ENCODE results near the gene BST2. TPM values are rescaled to one million over a fixed set of nuclear protein-coding genes. Genes with fewer than 3 reads are reported as not detected.

The BST2 gene
- total and polyA plus RNA-seq, 4 donors: 25.6 to 239 (median 123) TPM

GRCh38 chr19:17393914-17394313 lies 11.5 kb downstream of the BST2 start, which contains the start of gene CCDC194:
CCDC194 (minus strand) TSS chr19:17394196; CDS start chr19:17394158, 38 bp downstream.
- no peak for DNase-seq (ENCODE audit: low spot score)
- no peaks in the 10 kb centered on the region for H3K9me3 ChIP-seq (ENCODE audit: control insufficient read depth in 4 of 4, low read length in 3 of 4)
- no peak for TF ChIP-seq FOXA1 (IDR thresholded peaks at IDR 0.05)
- TF ChIP-seq RAD21 (IDR thresholded peaks at IDR 0.05): no peak
- TF ChIP-seq MAX (IDR thresholded peaks at IDR 0.05): no peak
- no peak for TF ChIP-seq CTCF (IDR thresholded peaks at IDR 0.05; ENCODE audit: low read depth, low read length, missing input control)
- TF ChIP-seq NR2F2 (IDR thresholded peaks at IDR 0.05): no peak
- no peak for TF ChIP-seq REST (IDR thresholded peaks at IDR 0.05)
- no peak for TF ChIP-seq EGR1 (IDR thresholded peaks at IDR 0.05; ENCODE audit: low read depth in 2 of 2)
- TF ChIP-seq JUND (IDR thresholded peaks at IDR 0.05): no peak
- TF ChIP-seq TAF1 (conservative IDR thresholded peaks at IDR 0.05): no peak
- TF ChIP-seq SP1 (IDR thresholded peaks at IDR 0.05): no peak
- TF ChIP-seq HNF4A (conservative IDR thresholded peaks at IDR 0.05): no peak
- TF ChIP-seq HNF4G (IDR thresholded peaks at IDR 0.05): no peak
- TF ChIP-seq GABPA (IDR thresholded peaks at IDR 0.05 in 1 of 2, conservative IDR thresholded peaks at IDR 0.05 in 1 of 2): no peak
- no peak for TF ChIP-seq FOXA2 (IDR thresholded peaks at IDR 0.05)
- no peak for TF ChIP-seq RXRA (IDR thresholded peaks at IDR 0.05)
- no peak for TF ChIP-seq ZBTB33 (IDR thresholded peaks at IDR 0.05)

GRCh38 chr19:17393002-17393401 lies 12.4 kb downstream of the BST2 start:
- peaks cover 1 to 19% (median 9%) of the 10 kb centered on the region in 4 donors for H3K4me1 ChIP-seq (ENCODE audit: control insufficient read depth in 4 of 4, insufficient read depth in 4 of 4, low read length in 3 of 4)
- peaks cover 0 to 4% (median 0%) of the 10 kb centered on the region in 4 donors for H3K27me3 ChIP-seq (ENCODE audit: control insufficient read depth in 4 of 4, insufficient read depth in 4 of 4, low read length in 3 of 4)
- no peak for TF ChIP-seq NR2F2 (IDR thresholded peaks at IDR 0.05)
- TF ChIP-seq ATF3 (IDR thresholded peaks at IDR 0.05): no peak
- no peak for TF ChIP-seq REST (IDR thresholded peaks at IDR 0.05)
- TF ChIP-seq TAF1 (conservative IDR thresholded peaks at IDR 0.05): no peak
- no peak for TF ChIP-seq ZBTB33 (IDR thresholded peaks at IDR 0.05)
- TF ChIP-seq YY1 (IDR thresholded peaks at IDR 0.05): no peak
- TF ChIP-seq RXRA (IDR thresholded peaks at IDR 0.05): no peak
- TF ChIP-seq MAX (IDR thresholded peaks at IDR 0.05): no peak
- WGBS: 41% methylated on average over 2 of the region's 2 CpGs
- no peak overlapping the region for H3K4me3 ChIP-seq (ENCODE audit: low read depth in 1 of 3, low read length in 3 of 3)
- no peak overlapping the region for H3K9ac ChIP-seq (ENCODE audit: low read depth in 1 of 2, low read length in 2 of 2)
- no peak for DNase-seq (ENCODE audit: low spot score)
- peaks cover 0 to 6% (median 2%) of the 10 kb centered on the region in 4 donors for H3K36me3 ChIP-seq (ENCODE audit: control insufficient read depth in 4 of 4, insufficient read depth in 3 of 4, low read depth in 1 of 4, low read length in 3 of 4)
- no peaks in the 10 kb centered on the region for H3K9me3 ChIP-seq (ENCODE audit: control insufficient read depth in 4 of 4, low read length in 3 of 4)
- no peak overlapping the region for H3K27ac ChIP-seq (ENCODE audit: low read depth in 1 of 2, low read length in 2 of 2)

More at GRCh38 chr19:17393914-17394313, 11.5 kb downstream of the BST2 start, which contains the start of gene CCDC194:
- peaks cover 0 to 6% (median 2%) of the 10 kb centered on the region in 4 donors for H3K36me3 ChIP-seq (ENCODE audit: control insufficient read depth in 4 of 4, insufficient read depth in 3 of 4, low read depth in 1 of 4, low read length in 3 of 4)
- 21% methylated on average over 41 of the region's 41 CpGs for WGBS
- H3K4me1 ChIP-seq (ENCODE audit: control insufficient read depth in 4 of 4, insufficient read depth in 4 of 4, low read length in 3 of 4): peaks cover 1 to 19% (median 9%) of the 10 kb centered on the region in 4 donors
- H3K27me3 ChIP-seq (ENCODE audit: control insufficient read depth in 4 of 4, insufficient read depth in 4 of 4, low read length in 3 of 4): peaks cover 0 to 4% (median 0%) of the 10 kb centered on the region in 4 donors
- H3K27ac ChIP-seq (ENCODE audit: low read depth in 1 of 2, low read length in 2 of 2): no peak within 1 kb of the TSS
- no peak within 1 kb of the TSS for H3K4me3 ChIP-seq (ENCODE audit: low read depth in 1 of 3, low read length in 3 of 3)
- no peak within 1 kb of the TSS for H3K9ac ChIP-seq (ENCODE audit: low read depth in 1 of 2, low read length in 2 of 2)

Data from liver (tissue), 9 donors.